Subcutaneous adipose tissue (tissue), 4 donors: ENCODE data around the gene ATRN. TPM values are rescaled to one million over a fixed set of nuclear protein-coding genes. Genes with fewer than 3 reads are reported as not detected.

ENCODE experiments used
- total RNA-seq, 4 donors: library from RNA; depleted of rRNA; stranded (reverse); fragments of >200 nt; gene quantifications; one replicate each; pipeline ENCODE4 v1.1.0, GENCODE V29; 2016
- TF ChIP-seq, protein P1 (sequence below): fragments of 450-650 bp; IDR thresholded peaks from one replicate; pipeline ENCODE4 v1.5.1; 2016; ENCODE audit warnings: low read depth, mild to moderate bottlenecking, control low read depth, antibody characterized with exemption, moderate library complexity

ATRN gene
- total RNA-seq, 4 donors from 2014 or later: 24.7 to 42.3 (median 30.3) TPM

DNA sequence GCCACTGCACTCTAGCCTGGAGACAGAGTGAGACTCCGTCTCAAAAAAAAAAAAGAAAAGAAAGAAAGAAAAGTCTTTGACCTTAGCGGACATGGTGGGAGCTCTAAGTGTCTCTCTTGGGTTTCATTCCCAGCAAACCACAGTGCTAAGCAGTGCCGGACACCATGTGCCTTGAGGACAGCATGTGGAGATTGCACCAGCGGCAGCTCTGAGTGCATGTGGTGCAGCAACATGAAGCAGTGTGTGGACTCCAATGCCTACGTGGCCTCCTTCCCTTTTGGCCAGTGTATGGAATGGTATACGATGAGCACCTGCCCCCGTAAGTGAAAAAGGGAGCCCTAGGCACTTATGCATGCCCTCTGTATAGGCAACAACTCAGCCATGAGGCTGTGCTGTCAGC is 112.9 kb downstream of the ATRN start:
- TF ChIP-seq, protein P1, sequence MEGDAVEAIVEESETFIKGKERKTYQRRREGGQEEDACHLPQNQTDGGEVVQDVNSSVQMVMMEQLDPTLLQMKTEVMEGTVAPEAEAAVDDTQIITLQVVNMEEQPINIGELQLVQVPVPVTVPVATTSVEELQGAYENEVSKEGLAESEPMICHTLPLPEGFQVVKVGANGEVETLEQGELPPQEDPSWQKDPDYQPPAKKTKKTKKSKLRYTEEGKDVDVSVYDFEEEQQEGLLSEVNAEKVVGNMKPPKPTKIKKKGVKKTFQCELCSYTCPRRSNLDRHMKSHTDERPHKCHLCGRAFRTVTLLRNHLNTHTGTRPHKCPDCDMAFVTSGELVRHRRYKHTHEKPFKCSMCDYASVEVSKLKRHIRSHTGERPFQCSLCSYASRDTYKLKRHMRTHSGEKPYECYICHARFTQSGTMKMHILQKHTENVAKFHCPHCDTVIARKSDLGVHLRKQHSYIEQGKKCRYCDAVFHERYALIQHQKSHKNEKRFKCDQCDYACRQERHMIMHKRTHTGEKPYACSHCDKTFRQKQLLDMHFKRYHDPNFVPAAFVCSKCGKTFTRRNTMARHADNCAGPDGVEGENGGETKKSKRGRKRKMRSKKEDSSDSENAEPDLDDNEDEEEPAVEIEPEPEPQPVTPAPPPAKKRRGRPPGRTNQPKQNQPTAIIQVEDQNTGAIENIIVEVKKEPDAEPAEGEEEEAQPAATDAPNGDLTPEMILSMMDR: no peak

DNA sequence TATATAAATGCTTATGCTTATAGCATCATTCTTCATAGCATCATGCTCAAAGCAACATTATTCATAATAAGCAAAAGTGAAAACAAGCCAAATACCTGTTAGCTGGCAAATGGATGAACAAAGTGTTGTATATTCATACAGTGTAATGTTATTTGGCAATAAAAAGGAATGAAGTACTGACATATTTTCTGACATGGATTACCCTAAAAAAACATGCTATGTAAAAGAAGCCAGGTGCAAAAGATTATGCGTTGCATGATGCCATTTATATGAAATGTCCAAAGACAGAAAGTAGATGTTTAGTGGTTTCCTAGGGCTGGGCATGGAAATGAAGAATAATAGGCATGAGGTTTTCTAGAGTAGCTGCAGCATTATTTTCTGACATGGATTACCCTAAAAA is 115.3 kb downstream of the ATRN start:
- TF ChIP-seq, protein P1: no peak

DNA sequence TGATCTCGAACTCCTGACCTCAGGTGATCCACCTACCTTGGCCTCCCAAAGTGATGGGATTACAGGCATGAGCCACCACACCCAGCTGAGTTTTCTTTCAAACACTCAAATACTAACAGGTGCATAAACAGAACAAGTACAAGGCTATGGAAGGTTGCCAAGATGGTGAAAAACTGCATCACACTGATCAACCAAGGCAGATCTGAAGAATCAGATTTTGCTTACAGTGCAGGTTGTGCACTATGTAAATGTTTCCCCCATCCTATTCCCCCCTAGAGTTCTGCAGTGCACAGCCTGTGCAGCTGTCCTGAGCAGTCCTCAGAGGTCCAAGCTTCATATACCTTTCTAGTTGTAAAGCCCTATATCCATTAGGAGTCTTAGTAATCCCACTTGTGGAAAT is 119.3 kb downstream of the ATRN start:
- TF ChIP-seq, protein P1: no peak

DNA sequence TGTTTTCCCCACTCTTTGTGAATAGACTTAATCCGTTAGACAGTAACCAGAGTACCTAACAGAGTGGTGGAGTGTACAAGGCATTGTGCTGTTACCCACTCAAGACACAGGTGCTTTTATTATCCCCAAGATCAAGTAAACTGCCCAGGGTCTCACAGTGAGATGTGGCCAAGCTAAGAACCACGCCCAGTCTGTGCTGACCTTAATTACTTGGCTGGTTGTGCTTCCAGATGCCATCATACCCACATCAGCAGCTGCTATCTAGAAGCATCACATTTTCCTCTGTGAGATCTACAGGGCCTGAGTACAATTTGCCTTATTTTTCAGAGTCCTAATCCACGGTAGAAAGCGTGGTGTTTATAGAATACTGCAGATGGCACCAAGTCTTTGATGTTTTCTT is 122.1 kb downstream of the ATRN start:
- TF ChIP-seq, protein P1: no peak

DNA sequence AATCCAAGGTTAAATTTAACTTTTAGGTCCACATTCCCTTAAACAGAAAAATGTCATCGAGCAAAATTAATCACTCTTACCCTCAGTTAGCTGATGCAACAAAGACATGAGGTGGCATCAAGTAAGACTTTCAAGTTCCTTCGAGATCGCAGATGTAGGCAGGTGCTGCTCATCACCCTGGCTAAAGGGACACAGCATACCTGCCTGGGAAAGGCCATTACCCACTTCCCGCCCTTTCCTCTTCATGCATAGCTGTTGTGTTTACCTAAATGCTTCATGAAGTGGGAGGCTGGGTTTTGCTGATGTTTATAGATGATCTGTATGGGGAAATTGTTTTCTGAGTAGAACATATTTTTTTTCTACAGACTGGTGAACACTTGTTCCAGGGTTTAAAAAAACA is 124.7 kb downstream of the ATRN start:
- TF ChIP-seq, protein P1: no peak

DNA sequence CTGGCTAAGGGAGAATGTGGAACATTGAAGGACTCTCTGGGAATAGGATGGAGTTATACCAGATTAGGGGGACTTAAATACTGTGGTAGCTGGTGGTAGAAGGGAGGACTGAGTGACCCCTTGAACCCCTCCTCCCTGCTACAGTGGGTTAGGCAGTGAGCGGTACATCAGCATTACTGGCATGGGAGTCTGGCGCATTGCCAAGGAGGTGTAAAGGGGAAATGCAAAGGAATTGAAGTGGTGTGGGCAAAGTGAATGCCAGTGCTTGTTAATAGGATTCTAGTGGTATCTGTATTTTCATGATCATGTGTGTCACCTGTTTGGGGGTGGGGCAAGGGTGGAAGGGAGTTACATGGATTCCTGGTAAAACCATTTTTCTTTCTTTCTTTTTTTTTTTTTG is 132.3 kb downstream of the ATRN start:
- TF ChIP-seq, protein P1: no peak

DNA sequence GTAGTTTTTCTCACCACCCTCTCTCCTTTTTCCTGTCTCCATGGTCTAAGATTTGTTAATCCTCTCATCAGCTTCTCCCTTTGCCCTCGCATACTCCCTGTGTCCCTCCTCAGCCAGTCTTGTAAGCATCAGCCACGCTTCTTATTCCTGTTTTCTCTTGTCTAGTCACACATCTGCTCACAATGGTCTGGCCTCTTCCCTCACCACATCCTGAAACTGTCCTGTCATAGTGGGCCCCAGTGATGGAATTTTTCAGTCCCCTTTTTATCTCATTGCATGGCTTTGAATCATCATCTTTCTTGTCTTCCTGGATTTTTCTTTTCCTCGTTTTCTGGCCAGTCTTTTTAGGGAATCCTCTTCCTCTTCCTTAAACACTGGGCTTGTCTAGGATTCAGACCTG is 135.2 kb downstream of the ATRN start:
- TF ChIP-seq, protein P1: no peak

DNA sequence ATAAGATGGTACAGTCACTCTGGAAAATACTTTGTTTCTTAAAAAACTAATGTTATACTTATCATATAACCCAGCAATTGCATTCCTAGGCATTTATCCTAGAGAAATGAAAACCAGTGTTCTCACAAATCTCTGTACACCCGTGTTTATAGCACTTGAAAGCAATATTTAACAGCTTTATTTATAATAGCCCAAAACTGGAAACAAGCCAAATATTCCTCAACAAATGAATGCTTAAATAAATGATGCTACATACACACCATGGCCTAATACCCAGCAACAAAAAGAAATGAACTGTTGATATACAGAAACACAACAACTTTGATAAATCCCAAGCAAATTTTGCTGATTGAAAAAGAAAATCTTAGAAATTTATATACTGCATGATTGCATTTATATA is 141.1 kb downstream of the ATRN start:
- TF ChIP-seq, protein P1: no peak
